ENCODE data around the gene RAPGEF3.

RAPGEF3 gene

DNA sequence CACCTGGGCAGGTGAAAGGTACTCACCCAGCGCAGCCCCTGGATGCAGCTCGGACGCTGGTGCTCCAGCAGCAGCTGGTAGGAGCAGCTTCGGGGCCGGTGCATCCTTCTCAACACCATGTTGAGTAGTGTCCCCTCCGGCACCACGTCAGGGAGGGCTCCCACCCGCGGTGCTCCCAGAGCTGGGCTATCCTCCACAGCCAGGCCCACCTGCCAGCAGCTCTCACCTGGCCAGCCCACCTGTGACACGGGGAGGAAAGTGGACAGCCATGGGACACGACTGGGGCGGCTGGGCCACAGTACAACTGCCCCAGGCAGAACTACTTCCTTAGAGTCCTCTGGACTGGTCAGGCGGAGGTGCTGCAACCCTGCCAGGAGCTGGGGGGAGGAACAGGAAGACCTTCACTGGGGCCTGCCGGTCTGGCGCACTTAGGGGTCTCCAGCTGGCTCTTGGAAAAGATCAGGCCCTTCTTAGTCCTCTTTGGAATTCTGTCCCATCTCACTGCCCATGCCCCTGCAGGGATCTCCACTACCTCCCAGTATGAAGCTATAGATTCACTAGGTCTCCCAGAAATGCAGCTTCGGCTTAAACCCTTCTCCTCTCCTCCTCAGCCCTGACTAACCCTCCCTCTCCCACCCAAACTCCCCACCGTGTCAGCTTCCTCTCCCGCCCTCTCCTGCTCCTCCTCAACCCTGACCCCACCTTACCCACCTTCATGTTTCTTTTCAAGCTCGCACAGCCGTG, 668 bp downstream of the RAPGEF3 start:
- no peak overlapping the region for H3K27ac Mint-ChIP-seq
- H3K27me3 Mint-ChIP-seq, result no peaks in the 10 kb centered on the region
- peaks cover 34% of the 10 kb centered on the region for H3K4me1 Mint-ChIP-seq (ENCODE audit: low read depth)
- H3K9me3 Mint-ChIP-seq, result no peaks in the 10 kb centered on the region
- H3K36me3 Mint-ChIP-seq (ENCODE audit: low read depth), result no peaks in the 10 kb centered on the region
- H3K4me3 Mint-ChIP-seq, result peak overlapping the region; percentile 15

DNA sequence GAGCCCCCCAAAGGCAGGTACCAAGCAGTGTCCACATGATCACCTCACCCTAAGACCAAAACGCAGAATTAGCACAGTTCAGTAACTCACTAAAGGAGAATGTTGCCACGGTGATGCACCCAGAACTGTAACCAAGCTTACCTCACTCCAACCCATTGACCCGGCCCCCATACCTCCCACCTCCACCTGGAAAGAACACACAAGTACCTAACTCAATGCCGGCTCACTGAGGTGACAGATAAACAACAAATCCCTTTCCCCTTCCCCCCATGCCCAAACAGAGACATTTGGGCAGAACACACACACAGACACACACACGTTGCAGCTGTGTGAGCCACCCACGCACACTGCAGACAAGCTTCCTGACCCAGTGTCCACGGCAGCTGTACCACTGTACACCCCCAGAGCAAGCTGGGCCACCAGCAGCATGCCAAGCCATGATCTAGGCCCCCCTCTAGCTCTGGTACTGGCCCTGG, 1.3 kb downstream of the RAPGEF3 start:
- Mint-ChIP-seq H3K4me1 (ENCODE audit: low read depth) (peaks cover 34% of the 10 kb centered on the region), H3K9me3 (no peaks in the 10 kb centered on the region), H3K4me3 (no peak overlapping the region), H3K27me3 (no peaks in the 10 kb centered on the region), H3K27ac (no peak overlapping the region), H3K36me3 (ENCODE audit: low read depth) (no peaks in the 10 kb centered on the region)

DNA sequence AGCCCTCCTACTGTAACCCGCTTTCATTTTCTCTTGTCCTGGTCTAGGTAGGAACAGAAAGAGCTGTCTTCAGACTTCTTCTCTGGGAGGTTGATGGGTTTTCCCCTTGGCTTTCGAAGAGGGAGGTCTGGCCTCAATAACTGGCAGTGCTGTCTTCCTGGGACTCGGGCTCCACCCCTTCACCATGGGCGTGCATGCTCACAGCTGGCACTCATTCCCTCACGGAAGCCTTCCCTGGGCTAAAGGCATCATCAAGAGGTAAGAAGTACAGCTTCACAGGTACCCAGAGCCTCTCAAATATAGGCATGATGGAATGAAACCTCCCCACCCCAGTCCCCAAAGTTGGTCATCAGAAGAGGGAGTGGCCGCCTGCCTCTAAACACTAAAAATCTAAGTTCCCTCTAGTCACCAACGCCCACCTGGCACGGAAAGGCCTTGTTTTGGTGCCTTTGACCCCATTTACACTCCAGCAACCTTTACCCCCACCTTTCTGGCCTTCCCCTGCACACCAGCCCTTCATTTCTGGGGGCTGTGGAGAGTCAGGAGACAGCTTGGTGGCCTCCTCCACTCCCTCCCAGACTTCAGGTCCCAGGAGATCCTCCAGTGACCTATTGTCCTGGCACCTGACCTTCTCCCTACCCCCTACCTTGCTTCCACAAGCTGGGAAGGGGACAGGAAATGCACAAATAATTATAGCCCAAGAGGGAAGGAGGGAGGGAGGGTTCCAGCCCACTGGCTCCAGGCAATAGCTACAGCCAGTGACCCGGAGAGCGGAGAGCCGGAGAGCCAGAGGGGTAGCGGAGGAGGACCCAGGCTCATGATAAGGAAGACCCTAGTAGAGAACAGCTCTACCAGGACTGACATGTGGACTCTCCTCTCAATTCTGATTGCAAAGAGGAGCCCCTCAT, 2.8 kb downstream of the RAPGEF3 start:
- Mint-ChIP-seq H3K27me3 (no peaks in the 10 kb centered on the region), H3K9me3 (no peaks in the 10 kb centered on the region), H3K36me3 (ENCODE audit: low read depth) (no peaks in the 10 kb centered on the region), H3K4me1 (ENCODE audit: low read depth) (peaks cover 34% of the 10 kb centered on the region), H3K4me3 (peak overlapping the region; percentile 21), H3K27ac (peak overlapping the region; percentile 41)

DNA sequence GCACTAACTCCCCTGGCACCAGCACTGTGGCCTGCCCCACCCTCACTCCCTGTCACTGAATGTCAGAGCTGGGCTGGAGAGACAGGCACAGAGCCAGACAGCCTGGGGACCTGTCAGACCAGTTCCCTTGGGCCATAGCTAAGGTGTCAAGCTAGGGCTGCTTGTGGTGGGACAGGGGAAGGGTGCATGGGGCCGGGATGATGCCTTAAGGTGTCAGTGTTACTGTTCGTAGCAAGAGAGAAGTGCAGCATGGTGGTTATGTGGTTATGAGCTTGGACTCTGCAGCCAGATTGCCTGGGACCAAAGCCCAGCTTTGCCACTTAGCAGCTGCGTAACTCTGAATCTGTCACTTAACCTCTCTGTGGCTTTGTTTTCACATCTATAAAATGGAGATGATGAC, 3.8 kb downstream of the RAPGEF3 start:
- Mint-ChIP-seq H3K36me3 (ENCODE audit: low read depth) (no peaks in the 10 kb centered on the region), H3K9me3 (no peaks in the 10 kb centered on the region), H3K4me1 (ENCODE audit: low read depth) (peaks cover 34% of the 10 kb centered on the region), H3K27me3 (no peaks in the 10 kb centered on the region), H3K4me3 (no peak overlapping the region), H3K27ac (no peak overlapping the region)

- Mint-ChIP-seq H3K36me3 (ENCODE audit: low read depth) (no peaks in the 10 kb centered on the region), H3K27me3 (no peaks in the 10 kb centered on the region), H3K27ac (no peak overlapping the region), H3K4me1 (ENCODE audit: low read depth) (peaks cover 34% of the 10 kb centered on the region), H3K9me3 (no peaks in the 10 kb centered on the region), H3K4me3 (no peak overlapping the region)
Observed at GRCh38 chr12:47754126-47754525, 4.6 kb downstream of the RAPGEF3 start.

DNA sequence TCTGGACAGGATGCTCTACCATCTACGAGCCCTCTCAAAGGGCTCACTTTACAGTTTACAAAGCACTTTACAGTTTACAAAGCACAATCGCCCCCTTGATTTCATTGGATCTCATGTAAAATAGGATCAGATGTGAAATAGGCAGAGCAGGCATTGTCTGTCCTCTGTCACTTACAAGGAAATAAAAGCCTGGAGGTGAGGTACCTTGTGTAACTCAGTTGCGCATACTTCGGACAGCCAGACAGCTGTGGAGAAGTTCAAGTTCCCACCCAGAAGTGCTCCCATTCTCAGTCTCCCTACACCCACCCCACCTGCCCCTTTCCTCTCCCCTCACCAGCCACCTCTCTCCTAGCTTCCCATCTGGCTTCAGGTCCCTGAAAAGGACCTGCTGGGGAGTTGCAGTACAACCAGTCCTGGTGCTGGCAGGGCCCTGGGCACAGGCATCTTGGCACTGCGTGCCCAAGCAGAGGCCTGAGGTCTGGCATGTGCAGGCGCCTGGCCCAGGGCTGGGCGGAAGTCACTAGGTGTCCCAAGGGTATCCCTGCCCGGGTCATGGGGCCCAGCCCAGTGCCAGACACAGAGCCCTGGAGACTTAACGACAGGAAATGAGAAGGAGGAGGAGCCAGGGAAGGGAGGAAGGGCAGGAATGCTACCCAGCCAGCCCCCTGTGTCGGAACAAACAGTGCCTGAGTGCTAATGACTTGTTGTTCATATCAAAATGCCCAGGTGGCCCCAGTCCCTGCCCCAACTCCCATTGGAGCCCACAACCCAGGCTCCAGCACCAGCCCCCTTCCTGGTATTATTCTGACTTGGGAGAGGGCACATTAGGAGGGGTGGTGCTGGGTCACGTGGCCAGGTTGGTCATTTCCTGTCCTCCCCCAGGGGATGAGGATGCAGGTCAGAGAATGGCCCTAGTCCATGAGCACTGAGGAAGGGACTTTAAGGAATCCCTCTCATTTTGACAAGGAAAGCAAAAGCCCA, 5.4 kb downstream of the RAPGEF3 start:
- H3K27me3 Mint-ChIP-seq, result no peaks in the 10 kb centered on the region
- no peaks in the 10 kb centered on the region for H3K9me3 Mint-ChIP-seq
- H3K36me3 Mint-ChIP-seq (ENCODE audit: low read depth), result no peaks in the 10 kb centered on the region
- no peak overlapping the region for H3K4me3 Mint-ChIP-seq
- H3K27ac Mint-ChIP-seq, result no peak overlapping the region
- peaks cover 31% of the 10 kb centered on the region for H3K4me1 Mint-ChIP-seq (ENCODE audit: low read depth)

DNA sequence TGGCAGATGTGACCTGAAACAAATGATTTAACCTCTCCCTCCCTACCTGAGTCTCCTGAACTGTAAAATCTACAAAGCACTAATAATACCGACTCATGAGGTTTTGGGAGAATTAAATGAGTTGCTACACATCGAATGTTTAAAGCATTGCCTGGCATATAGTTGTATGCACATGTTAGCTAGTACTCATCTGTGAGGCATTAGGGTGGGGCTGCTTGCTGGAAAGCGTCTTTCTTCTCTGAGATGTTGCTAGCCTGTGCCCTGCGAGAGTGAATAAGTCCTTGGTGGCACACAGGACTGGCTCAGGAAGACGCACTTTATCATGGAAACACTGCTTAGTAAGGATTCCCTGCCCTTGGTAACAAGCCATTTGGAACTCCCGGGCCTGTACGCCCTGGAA, 6.1 kb downstream of the RAPGEF3 start:
- no peak overlapping the region for H3K4me3 Mint-ChIP-seq
- H3K27ac Mint-ChIP-seq, result no peak overlapping the region
- H3K36me3 Mint-ChIP-seq (ENCODE audit: low read depth), result no peaks in the 10 kb centered on the region
- H3K27me3 Mint-ChIP-seq, result no peaks in the 10 kb centered on the region
- H3K4me1 Mint-ChIP-seq (ENCODE audit: low read depth), result peaks cover 27% of the 10 kb centered on the region
- H3K9me3 Mint-ChIP-seq, result no peaks in the 10 kb centered on the region

GRCh38 chr12:47752121-47752520, 6.6 kb downstream of the RAPGEF3 start:
- Mint-ChIP-seq H3K4me3 (no peak overlapping the region), H3K27ac (no peak overlapping the region), H3K9me3 (no peaks in the 10 kb centered on the region), H3K4me1 (ENCODE audit: low read depth) (peaks cover 22% of the 10 kb centered on the region), H3K36me3 (ENCODE audit: low read depth) (no peaks in the 10 kb centered on the region), H3K27me3 (no peaks in the 10 kb centered on the region)

- Mint-ChIP-seq H3K27me3 (no peaks in the 10 kb centered on the region), H3K9me3 (no peaks in the 10 kb centered on the region), H3K4me3 (no peak overlapping the region), H3K27ac (no peak overlapping the region), H3K36me3 (ENCODE audit: low read depth) (no peaks in the 10 kb centered on the region), H3K4me1 (ENCODE audit: low read depth) (peaks cover 20% of the 10 kb centered on the region)
Observed at GRCh38 chr12:47751561-47751960, 7.1 kb downstream of the RAPGEF3 start.

DNA sequence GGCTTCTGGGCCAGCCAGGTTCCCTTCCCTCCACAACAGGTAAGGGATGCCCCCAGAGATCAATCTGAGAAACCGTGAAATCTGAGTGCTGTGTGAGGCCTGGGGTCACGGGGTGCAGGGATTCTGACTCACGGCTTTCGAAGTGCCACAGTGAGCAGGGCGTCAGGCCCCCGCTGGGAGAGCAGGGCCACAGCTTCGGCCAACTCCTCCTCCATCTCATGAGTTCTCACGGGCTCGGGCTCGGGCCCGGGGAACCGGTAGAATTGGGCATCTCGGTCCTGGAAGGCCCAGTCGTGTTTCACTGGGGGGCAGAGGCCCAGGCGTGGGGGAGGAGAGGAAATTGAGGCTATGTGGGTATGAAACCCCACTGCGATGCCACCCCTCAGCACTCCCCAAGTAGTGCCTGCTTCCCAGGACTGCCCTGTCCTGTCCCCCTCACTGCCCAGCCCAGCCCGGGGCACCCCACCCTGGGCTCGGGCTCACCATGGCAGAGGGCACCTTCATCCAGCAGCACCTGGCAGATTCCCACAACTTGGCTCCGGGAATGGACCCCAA, 7.7 kb downstream of the RAPGEF3 start:
- no peak overlapping the region for H3K27ac Mint-ChIP-seq

GRCh38 chr12:47750229-47750798, 8.4 kb downstream of the RAPGEF3 start:
- Mint-ChIP-seq H3K27ac (no peak overlapping the region), H3K27me3 (no peaks in the 10 kb centered on the region), H3K9me3 (no peaks in the 10 kb centered on the region), H3K4me3 (no peak overlapping the region), H3K36me3 (ENCODE audit: low read depth) (no peaks in the 10 kb centered on the region), H3K4me1 (ENCODE audit: low read depth) (peaks cover 7% of the 10 kb centered on the region)

More for the DNA sequence above, 7.7 kb downstream of the RAPGEF3 start:
- Mint-ChIP-seq H3K27me3 (no peaks in the 10 kb centered on the region), H3K36me3 (ENCODE audit: low read depth) (no peaks in the 10 kb centered on the region), H3K4me3 (no peak overlapping the region), H3K4me1 (ENCODE audit: low read depth) (peaks cover 14% of the 10 kb centered on the region), H3K9me3 (no peaks in the 10 kb centered on the region)

GRCh38 chr12:47748899-47749298, 9.8 kb downstream of the RAPGEF3 start:
- no peaks in the 10 kb centered on the region for H3K36me3 Mint-ChIP-seq (ENCODE audit: low read depth)
- H3K9me3 Mint-ChIP-seq, result no peaks in the 10 kb centered on the region
- no peak overlapping the region for H3K27ac Mint-ChIP-seq
- H3K4me3 Mint-ChIP-seq, result no peak overlapping the region
- peaks cover 3% of the 10 kb centered on the region for H3K4me1 Mint-ChIP-seq (ENCODE audit: low read depth)
- H3K27me3 Mint-ChIP-seq, result no peaks in the 10 kb centered on the region

DNA sequence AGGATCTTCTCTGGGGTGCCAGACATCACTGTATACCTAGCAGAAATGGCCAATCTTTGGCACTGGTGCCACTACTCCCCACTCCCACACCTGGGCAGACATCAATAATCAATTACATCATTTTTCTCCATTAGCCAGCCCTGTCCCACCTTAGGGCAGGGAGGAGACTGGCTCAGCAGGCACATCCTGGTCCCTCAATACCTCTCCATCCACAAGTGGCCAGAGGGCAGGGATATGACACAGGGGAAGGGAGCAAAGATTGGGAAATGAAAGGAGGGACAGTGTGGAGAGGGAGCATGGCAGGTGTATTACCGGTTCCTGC, 10.2 kb downstream of the RAPGEF3 start:
- Mint-ChIP-seq H3K9me3 (no peaks in the 10 kb centered on the region), H3K27ac (no peak overlapping the region), H3K36me3 (ENCODE audit: low read depth) (no peaks in the 10 kb centered on the region), H3K4me1 (ENCODE audit: low read depth) (peaks cover 3% of the 10 kb centered on the region), H3K27me3 (no peaks in the 10 kb centered on the region), H3K4me3 (no peak overlapping the region)
